Measurements from ENCODE around the gene GRPEL1.

The GRPEL1 gene

GRCh38 chr4:7027284-7027683 is 40.6 kb downstream of the GRPEL1 start:
- no peak for DNase-seq (ENCODE audit: extremely low read depth, low read depth)
- TF ChIP-seq CTCF (IDR thresholded peaks at IDR 0.05; ENCODE audit: low read depth, low read length), result no peak

GRCh38 chr4:7026107-7026506 is 41.8 kb downstream of the GRPEL1 start:
- no peak for TF ChIP-seq CTCF (IDR thresholded peaks at IDR 0.05; ENCODE audit: low read depth, low read length)

GRCh38 chr4:7025040-7025602 is 42.7 kb downstream of the GRPEL1 start:
- DNase-seq (ENCODE audit: extremely low read depth, low read depth), result no peak
- no peak for TF ChIP-seq CTCF (IDR thresholded peaks at IDR 0.05; ENCODE audit: low read depth, low read length)

More at GRCh38 chr4:7026107-7026506, 41.8 kb downstream of the GRPEL1 start:
- no peak for DNase-seq (ENCODE audit: extremely low read depth, low read depth)

GRCh38 chr4:7024336-7024890 is 43.5 kb downstream of the GRPEL1 start:
- no peak for TF ChIP-seq CTCF (IDR thresholded peaks at IDR 0.05; ENCODE audit: low read depth, low read length)

GRCh38 chr4:7023901-7024300 is 44.0 kb downstream of the GRPEL1 start:
- TF ChIP-seq CTCF (IDR thresholded peaks at IDR 0.05; ENCODE audit: low read depth, low read length), result no peak
- no peak for DNase-seq (ENCODE audit: extremely low read depth, low read depth)

More at GRCh38 chr4:7024336-7024890, 43.5 kb downstream of the GRPEL1 start:
- DNase-seq (ENCODE audit: extremely low read depth, low read depth), result no peak

- no peak for DNase-seq (ENCODE audit: extremely low read depth, low read depth)
- no peak for TF ChIP-seq CTCF (IDR thresholded peaks at IDR 0.05; ENCODE audit: low read depth, low read length)
These were observed 44.4 kb downstream of the GRPEL1 start for GRCh38 chr4:7023486-7023885.

GRCh38 chr4:7021930-7022664 is 45.8 kb downstream of the GRPEL1 start:
- TF ChIP-seq CTCF (IDR thresholded peaks at IDR 0.05; ENCODE audit: low read depth, low read length), result no peak
- peak; percentile 34 for DNase-seq (ENCODE audit: extremely low read depth, low read depth)

All from AG09319 (cell line).